GM18511 (cell line): ENCODE results near the gene PEX6.
"Not testable (repeated sequence)": the region's sequence is repeated elsewhere in the genome, so short reads cannot be mapped to it uniquely, and the experiment has no call there.

Experiments used
- ATAC-seq: cut with Tn5 transposase; IDR thresholded peaks from one replicate; pipeline ENCODE4 v1.9.1; 2021; ENCODE audit warnings: mild to moderate bottlenecking, moderate library complexity; ENCODE audit not compliant: unreplicated experiment

PEX6 gene

DNA sequence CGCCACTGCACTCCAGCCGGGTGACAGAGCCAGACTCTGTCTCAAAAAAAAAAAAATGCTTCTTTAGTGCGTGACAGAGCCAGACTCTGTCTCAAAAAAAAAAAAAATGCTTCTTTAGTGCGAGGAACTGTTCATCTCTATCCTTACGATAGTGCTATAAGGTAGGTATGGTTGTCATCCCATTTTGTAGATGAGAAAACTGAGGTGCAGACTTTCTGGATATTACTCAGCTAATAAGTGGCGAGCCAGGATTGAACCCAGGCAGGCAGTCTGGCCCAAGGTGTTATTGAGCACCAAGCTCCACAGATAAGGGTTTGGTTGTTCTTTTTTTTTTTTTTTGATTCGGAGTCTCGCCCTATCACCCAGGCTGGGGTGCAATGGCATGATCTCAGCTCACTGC, 22.9 kb upstream of the PEX6 start:
- no peak for ATAC-seq

GRCh38 chr6:42998205-42998604, 19.2 kb upstream of the PEX6 start:
- not testable (repeated sequence) for ATAC-seq

DNA sequence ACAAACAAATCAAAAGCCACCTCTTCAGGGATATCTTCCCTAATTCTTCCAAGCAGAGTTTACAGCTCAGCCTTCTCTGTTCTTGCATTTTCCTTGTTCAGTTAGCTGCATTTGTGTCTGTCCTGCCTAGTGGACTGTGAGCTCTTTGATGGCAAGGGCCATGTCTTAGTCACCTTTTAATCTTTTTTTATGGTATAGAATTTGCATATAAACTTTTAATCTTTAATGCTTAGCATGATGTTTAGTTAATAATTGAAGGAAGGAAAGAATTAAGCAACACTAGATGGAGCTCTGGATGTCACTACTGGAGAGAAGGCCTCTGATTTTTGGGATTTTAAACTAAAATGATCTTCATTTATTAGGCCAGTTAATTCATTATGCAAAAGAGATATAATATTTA, 17.5 kb upstream of the PEX6 start:
- no peak for ATAC-seq

DNA sequence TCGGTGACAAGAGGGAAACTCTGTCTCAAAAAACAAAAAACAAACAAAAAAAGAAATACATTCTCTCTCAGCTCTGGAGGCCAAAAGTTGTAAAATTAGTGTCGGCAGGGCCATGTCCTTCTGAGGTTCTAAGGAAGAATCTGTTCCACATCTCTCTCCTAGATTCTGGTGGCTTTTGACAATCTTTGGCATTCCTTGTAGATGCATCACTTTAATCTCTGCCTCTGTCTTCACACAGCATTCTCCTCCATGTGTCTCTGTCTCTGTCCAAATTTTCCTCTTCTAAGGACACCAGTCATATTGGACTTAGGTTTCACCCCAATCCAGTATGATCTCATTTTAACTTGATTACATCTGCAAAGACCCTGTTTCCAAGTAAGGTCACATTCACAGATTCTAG, 14.5 kb upstream of the PEX6 start:
- no peak for ATAC-seq

DNA sequence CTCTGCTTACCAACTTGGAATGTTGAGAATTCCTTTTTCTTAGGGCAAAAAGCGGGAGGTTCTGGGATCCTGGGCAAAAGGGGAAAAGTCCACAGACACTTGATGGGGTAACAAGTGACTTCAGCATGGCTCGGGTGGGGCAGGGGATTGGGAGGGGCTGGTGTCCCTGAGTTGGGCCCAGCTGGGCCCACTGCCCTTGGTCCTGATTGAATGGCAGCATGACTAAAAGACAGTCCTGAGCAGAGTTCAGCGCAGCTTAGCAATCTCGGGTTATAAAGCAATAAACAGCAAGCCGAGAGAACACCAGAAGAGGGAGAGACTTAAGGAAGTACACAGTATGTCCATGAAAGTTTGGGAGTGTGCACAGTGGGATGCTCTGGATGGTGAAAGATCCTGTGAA, 10.9 kb upstream of the PEX6 start:
- ATAC-seq = no peak

DNA sequence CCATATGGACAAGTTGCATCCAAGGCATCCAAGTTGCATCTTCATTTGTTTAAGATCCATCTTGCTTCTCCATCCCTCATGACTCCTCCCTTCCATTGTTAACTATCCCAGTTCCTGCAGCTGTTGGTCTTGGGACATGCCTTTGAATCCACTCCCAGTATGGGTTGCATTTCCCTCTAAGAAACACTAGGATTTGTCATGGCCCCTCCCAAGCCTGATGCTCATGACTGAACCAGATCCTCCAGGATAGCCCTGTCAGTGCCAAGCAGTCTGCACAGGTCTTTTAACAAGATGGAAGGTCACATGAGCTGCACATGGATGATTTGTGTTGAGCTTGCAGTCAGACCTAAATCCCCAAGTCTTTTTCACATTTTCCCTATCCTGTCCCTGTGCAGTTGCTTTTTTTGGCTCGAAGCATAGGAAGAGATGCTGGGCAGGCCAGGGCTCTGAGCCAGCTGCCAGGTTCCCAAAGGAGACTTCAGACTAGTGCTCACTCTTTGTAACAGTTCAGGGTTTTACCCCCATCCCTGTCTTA, 9.6 kb upstream of the PEX6 start:
- ATAC-seq = no peak

DNA sequence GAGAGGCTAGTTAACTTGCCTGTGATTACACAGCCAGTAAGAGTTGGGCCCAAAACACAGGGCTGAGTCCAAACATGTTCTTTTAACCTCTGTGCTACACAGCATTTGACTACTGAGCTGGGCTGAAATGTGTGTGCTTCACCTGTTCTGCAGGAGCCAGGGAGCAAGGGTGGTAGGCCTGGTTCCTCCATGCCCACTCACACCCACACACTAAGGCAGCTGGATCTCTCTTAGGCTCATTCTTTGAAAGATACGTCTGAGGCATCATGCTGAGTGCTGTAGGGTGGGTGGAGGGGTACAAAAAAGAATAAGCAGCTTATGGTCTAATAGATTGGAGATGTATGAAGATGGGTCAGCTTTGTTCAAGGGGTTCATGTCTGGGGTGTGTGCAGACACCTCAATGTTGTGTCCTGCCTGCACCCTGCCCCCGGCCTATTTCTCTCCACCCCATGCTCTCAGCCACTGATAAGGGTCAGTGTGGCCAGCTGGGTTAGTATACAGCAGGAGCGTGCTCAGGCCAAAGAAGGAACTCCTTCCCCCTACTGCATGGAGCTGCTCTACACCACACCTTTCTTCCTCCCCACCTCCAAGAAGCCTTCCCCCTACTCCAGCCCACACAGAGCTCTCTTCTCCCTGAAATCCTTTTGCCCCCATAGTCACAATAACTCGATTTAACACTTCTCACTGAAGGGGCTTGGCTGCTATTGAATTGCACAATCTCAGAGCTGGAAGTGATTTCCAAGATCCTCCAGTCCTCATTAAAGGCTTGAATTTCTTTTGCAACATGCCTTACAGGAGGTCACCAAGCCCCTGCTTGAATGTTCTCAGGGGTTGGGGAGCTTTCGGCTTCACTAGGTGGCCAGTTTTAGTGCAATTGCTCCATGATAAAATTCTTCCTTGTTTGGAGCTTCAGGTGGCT, 8.8 kb upstream of the PEX6 start:
- ATAC-seq = no peak

DNA sequence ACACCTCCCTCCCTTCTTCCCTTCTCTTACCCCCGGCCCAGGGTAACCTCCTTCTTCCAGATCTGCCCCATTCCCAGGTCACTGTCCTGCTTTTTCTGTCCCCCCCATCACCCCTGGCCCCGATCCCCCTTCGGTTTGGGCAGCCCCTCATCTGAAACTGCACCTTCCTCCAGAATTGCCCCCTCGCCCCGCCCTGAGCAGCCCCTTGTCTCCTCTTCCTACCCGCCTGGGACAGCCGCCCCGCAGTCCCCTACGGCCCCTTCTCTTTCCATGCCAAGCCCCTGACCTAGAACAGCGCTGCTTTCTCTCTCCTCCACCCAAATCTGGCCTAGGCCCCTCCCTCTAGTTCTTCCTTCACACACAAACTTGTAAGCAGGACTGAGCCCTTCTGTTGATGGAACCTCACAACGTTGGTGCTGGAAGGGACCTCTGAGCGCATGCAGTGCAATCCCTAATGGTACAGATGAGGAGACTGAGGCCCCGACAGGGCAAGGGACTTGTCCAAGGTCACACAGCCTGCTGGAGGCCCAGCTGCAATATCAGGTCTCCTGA, 6.0 kb upstream of the PEX6 start:
- no peak for ATAC-seq

DNA sequence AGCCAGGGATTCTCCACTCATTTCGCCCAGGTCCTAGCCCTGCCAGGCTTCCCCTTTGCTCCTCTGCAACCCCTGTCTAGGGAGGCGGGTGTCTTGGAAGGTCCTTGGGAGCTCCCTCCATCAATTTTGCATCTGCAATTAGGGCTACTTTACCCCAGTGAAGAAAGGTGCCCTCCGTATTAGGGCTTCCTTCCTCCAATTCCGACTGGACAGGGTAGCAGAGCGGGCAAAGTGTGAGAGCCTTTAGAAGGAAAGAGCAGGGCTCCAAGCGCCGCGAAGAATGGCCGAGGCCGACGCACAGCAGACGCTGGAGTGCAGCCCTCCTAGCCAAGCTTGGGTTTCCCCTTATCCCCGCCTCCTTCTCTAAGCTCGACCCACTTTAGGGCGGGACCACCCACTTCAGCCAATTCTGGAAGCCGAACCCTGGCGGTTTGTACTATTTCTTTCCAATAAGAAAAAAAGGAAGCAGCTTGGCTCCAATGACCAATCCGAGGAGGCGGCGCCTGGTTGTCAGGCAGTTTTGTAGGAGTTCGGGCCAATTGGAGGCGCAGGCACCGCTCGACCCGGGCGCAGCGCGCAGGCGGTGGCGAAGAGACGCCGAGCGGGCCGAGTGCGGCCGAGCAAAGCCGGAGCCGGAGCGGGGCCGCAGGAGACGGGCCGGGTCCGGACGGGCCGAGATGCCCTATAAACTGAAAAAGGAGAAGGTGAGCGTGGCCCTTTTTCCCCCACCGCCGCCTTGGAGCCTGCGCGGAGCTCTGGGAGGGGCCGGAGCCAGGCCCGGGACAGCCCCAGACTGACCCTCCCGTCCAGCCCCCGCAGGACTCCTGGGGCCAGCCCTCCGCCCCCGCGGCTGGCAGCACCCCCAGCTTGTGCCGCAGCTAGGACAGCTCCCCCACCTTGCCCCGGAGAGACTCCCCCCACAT, 5.3 kb upstream of the PEX6 start, which contains the start of gene PPP2R5D:
TSS of gene PPP2R5D (plus strand) at position 570 of the 923 bp plus-strand sequence. CDS start at position 678, 108 bp downstream.
- ATAC-seq = peak; percentile 97

DNA sequence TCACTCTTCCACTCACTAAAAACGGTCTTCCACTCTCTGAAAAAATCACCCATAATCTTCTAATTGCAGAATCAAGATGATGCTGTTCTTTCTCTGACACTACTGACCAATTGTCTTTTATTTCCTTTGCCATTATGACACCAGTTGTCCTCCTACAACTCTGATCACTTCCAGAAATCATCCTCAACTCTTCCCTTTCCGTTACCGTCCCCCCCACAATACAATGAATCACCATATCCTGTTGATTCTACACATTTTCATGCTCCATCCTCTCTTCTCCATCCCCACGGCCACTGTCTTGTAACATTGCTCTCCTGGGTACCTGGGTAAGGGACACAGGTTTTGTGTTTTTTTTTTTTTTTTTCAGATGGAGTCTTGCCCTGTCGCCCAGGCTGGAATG, 2.9 kb upstream of the PEX6 start:
- ATAC-seq = no peak

- ATAC-seq = peak; percentile 3
Measured at GRCh38 chr6:42979523-42980177, 669 bp upstream of the PEX6 start.

- no peak for ATAC-seq
Measured at GRCh38 chr6:42978487-42978838, 518 bp downstream of the PEX6 start.

- ATAC-seq = no peak
Measured at GRCh38 chr6:42974919-42975505, 4.0 kb downstream of the PEX6 start.

- ATAC-seq = no peak
Measured at GRCh38 chr6:42973926-42974325, 5.1 kb downstream of the PEX6 start.

DNA sequence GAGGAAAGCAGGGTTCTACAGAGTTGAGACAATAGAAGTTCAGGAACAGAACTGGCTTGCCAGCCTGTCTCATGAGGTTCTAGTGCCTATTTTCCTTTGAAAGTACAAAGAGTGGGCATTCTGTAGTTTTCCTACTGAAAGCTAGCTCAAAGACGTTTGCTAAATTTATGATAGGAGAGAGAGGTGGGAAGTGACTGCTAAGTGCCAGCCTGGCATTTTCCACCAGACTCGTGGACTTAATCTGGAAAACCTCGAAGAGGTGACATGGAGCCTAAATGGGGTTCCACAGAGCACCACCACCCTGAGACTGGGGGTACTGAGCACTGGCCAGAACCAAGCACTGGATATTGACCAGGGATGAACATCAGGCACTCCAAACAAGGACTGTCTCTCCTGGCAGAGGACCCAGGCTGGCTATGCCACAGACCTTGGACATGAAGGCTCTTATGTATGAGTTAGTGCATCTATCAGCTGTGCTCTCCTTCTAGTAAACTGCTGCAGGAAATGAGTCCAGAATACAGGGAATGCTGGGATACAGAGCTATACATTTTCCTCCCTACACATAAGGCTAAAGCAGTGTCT, 7.1 kb downstream of the PEX6 start:
- ATAC-seq = no peak

DNA sequence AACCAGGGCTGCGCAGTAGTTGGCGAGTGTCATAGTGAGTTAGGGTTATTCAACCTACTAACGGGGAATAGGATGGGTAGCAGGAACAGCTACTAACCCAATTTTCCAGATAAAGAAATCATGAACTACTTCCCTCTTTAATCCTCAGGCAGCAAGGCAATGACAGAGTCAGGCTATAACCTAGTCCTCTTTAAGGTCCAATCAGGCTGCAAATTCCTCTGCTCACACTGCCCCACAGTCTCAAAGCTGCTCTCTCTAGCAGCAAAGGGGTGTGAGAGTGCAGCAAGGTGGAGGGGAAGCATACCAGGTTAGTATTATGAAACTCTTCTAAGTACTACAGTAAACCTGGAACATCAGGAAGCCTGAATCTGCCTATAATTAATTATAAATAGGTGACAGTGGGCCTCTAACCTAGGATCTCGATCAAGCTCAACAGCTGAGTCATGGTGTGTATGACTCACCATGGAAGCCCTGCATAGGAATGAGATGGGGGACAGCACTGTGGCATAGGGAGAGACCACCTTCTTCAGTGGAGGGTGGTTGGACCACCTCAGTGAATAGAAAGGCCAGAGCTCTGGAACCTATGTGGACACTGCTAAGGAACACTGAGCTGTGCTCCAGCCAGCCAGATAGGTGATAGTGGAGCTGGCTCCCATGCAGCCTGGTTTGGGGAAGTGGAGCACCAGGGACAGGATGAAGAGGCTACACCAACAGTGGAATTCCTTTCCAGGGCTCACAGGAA, 7.9 kb downstream of the PEX6 start:
- ATAC-seq = no peak

DNA sequence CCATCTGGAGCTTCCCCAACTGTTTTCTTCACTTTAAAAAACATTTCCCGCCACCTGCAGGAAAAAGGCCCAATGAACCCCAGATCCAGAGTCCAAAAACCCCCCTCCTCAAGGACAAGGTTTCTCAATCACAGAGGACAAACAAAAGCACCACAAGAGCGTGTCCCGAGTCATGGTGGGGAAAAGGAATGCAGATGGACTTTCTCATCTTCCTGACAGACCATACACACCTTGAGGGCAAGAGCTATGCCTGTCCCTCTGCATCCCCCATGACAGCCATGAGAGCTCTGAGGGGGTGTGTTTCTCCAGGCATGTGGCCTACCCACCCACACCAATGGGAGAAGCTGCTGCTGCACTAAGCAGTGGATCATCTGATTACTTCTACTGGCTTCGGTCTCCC, 9.0 kb downstream of the PEX6 start:
- ATAC-seq = no peak

DNA sequence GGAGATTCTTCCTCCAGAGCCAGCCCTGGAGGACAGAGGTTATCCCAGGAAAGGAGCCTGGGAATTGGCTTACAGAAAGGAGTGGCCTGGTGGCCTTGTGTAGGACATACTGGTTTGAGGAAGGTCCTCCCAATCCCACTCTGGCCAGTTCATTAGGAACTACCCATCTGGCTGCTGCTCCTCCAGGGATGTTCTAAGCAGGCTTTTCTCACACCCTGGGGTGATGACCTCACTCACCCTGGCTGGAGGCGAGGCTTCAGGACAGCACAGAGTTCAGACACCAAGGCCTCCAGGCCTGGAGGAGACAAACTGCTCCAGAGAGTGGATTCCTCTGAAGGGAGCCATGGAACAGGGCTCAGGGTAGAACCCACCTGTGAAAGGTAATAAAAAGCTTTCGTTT, 9.6 kb downstream of the PEX6 start:
- no peak for ATAC-seq

- no peak for ATAC-seq
Measured at GRCh38 chr6:42968783-42969182, 10.2 kb downstream of the PEX6 start.
